Measurements from ENCODE around the gene MAZ. TPM values are rescaled to one million over a fixed set of nuclear protein-coding genes. Genes with fewer than 3 reads are reported as not detected.

MAZ gene
- total and polyA plus RNA-seq, 5 donors, result 69.3 to 113 (median 103) TPM

DNA sequence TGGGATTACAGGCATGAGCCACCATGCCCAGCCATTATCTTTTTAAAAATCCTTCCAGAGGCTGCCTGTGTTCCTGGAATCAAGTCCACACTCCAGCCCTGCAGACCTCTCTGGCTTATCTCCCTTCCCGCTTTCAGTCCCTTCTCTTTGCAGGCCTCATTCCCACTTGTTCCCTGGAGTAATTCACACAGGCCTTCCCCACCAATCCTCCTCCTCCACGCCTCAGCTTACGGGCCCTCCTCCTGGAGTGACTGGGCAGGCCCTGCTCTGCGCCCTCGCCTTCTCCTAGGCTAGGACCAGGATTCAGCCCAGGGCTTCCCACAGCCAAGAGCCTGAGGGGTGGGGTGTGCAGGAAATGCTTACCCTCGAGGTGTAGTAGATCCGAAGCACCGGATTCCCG, 53.9 kb downstream of the MAZ start:
- intact Hi-C loops (cut with DNase I), result loop anchor here in 1 of 4 donors (10.0 kb wide), 1 partner anchor 135 kb away; the partner anchor contains the start of genes HIRIP3 and INO80E
- Histone ChIP-seq H3K27me3 (ENCODE audit: control insufficient read depth, insufficient read depth) (no peaks in the 10 kb centered on the region), H3K27ac (ENCODE audit: low read length) (no peak overlapping the region), H3K4me3 (ENCODE audit: low read length) (no peak overlapping the region), H3K4me1 (ENCODE audit: control insufficient read depth, insufficient read depth, low read length) (peaks cover 7% of the 10 kb centered on the region), H3K9me3 (ENCODE audit: control insufficient read depth, low read length) (no peaks in the 10 kb centered on the region)
- DNase-seq, result peak; percentile 73 to 86 (median 82)
- ATAC-seq, result peak; percentile 28 to 53
- WGBS, result 65% methylated on average over 9 of the region's 9 CpGs

Other genes starting within 250 kb of the MAZ start
- gene SPN, start 143.3 kb upstream of the MAZ start, total RNA-seq, result 1 to 10 TPM; 1.3 to 3.4 (median 2.9) TPM
- 2.6 TPM for gene SPN, start 143.3 kb upstream of the MAZ start, polyA plus RNA-seq
- gene QPRT, start 127.3 kb upstream of the MAZ start, total RNA-seq, result 10 to 100 TPM; 20.4 to 53.5 (median 39.7) TPM
- gene QPRT, start 127.3 kb upstream of the MAZ start, polyA plus RNA-seq, result 44.3 TPM
- 1 to 10 TPM in 1 of 4 donors, under 1 TPM in 3; 0.62 to 1.1 (median 0.73) TPM for gene C16orf54, start 60.5 kb upstream of the MAZ start, total RNA-seq
- gene C16orf54, start 60.5 kb upstream of the MAZ start, polyA plus RNA-seq, result 0.23 TPM
- gene ZG16, start 28.3 kb upstream of the MAZ start, total RNA-seq, result not detected
- not detected for gene ZG16, start 28.3 kb upstream of the MAZ start, polyA plus RNA-seq
- 10 to 100 TPM; 19.0 to 53.8 (median 41.6) TPM for gene KIF22, start 15.8 kb upstream of the MAZ start, total RNA-seq
- gene KIF22, start 15.8 kb upstream of the MAZ start, polyA plus RNA-seq, result 89.6 TPM
- 1 to 10 TPM; 2.5 to 5.0 (median 4.4) TPM for gene PRRT2, start 5.7 kb downstream of the MAZ start, total RNA-seq
- gene PRRT2, start 5.7 kb downstream of the MAZ start, polyA plus RNA-seq, result 4.8 TPM
- gene PAGR1, start 9.6 kb downstream of the MAZ start, total RNA-seq, result 10 to 100 TPM; 13.7 to 20.3 (median 15.2) TPM
- gene PAGR1, start 9.6 kb downstream of the MAZ start, polyA plus RNA-seq, result 33.8 TPM
- gene MVP, start 13.9 kb downstream of the MAZ start, total RNA-seq, result 10 to 100 TPM; 48.2 to 73.9 (median 64.0) TPM
- 50.6 TPM for gene MVP, start 13.9 kb downstream of the MAZ start, polyA plus RNA-seq
- gene CDIPT, start 56.7 kb downstream of the MAZ start, total RNA-seq, result 100 to 1,000 TPM in 2 of 4 donors, 10 to 100 TPM in 2; 86.7 to 109 (median 99.1) TPM
- gene CDIPT, start 56.7 kb downstream of the MAZ start, polyA plus RNA-seq, result 106 TPM
- 1 to 10 TPM; 1.5 to 3.6 (median 2.1) TPM for gene SEZ6L2, start 93.0 kb downstream of the MAZ start, total RNA-seq
- 0.36 TPM for gene SEZ6L2, start 93.0 kb downstream of the MAZ start, polyA plus RNA-seq
- gene ASPHD1, start 94.0 kb downstream of the MAZ start, total RNA-seq, result under 1 TPM in 3 of 4 donors, not detected in 1; 0.24 to 0.50 (median 0.28) TPM
- 0.14 TPM for gene ASPHD1, start 94.0 kb downstream of the MAZ start, polyA plus RNA-seq
- gene KCTD13, start 119.7 kb downstream of the MAZ start, total RNA-seq, result 10 to 100 TPM in 2 of 4 donors, 1 to 10 TPM in 2; 7.3 to 12.8 (median 9.2) TPM
- gene KCTD13, start 119.7 kb downstream of the MAZ start, polyA plus RNA-seq, result 7.1 TPM
- 10 to 100 TPM; 79.7 to 90.4 (median 82.1) TPM for gene TMEM219, start 155.6 kb downstream of the MAZ start, total RNA-seq
- gene TMEM219, start 155.6 kb downstream of the MAZ start, polyA plus RNA-seq, result 97.4 TPM
- 10 to 100 TPM; 37.2 to 40.1 (median 39.4) TPM for gene TAOK2, start 167.3 kb downstream of the MAZ start, total RNA-seq
- gene TAOK2, start 167.3 kb downstream of the MAZ start, polyA plus RNA-seq, result 38.3 TPM
- 10 to 100 TPM; 11.6 to 21.7 (median 17.5) TPM for gene HIRIP3, start 189.1 kb downstream of the MAZ start, total RNA-seq
- 19.1 TPM for gene HIRIP3, start 189.1 kb downstream of the MAZ start, polyA plus RNA-seq
- 10 to 100 TPM; 32.7 to 44.6 (median 37.1) TPM for gene INO80E, start 189.7 kb downstream of the MAZ start, total RNA-seq
- 59.1 TPM for gene INO80E, start 189.7 kb downstream of the MAZ start, polyA plus RNA-seq
- gene DOC2A, start 204.5 kb downstream of the MAZ start, total RNA-seq, result under 1 TPM; 0.40 to 0.59 (median 0.47) TPM
- gene DOC2A, start 204.5 kb downstream of the MAZ start, polyA plus RNA-seq, result 0.77 TPM
- not detected for gene C16orf92, start 216.7 kb downstream of the MAZ start, total RNA-seq
- gene C16orf92, start 216.7 kb downstream of the MAZ start, polyA plus RNA-seq, result not detected
- gene TLCD3B, start 224.7 kb downstream of the MAZ start, total RNA-seq, result not detected
- not detected for gene TLCD3B, start 224.7 kb downstream of the MAZ start, polyA plus RNA-seq

Data from right cardiac atrium (tissue), 5 donors.